H7 (cell line): ENCODE data around the gene TFPI2. TPM values are rescaled to one million over a fixed set of nuclear protein-coding genes. Genes with fewer than 3 reads are reported as not detected.
"Not testable (repeated sequence)": the region's sequence is repeated elsewhere in the genome, so short reads cannot be mapped to it uniquely, and the experiment has no call there.

Experiments
- DNase-seq: peaks from one replicate; pipeline ENCODE4 v3.0.0; 2012
- H3K27me3 ChIP-seq: 2 replicates; pipeline ENCODE4 v1.6.0; 2011; ENCODE audit warnings: mild to moderate bottlenecking, low read length; ENCODE audit not compliant: control insufficient read depth, insufficient read depth
- H3K36me3 ChIP-seq: replicated peaks from 2 replicates; pipeline ENCODE4 v1.5.1; 2011; ENCODE audit warnings: low read length; ENCODE audit not compliant: control insufficient read depth, insufficient read depth
- H3K4me3 ChIP-seq: 2 replicates; pipeline ENCODE4 v1.5.1; 2011; ENCODE audit warnings: low read depth, mild to moderate bottlenecking, control low read depth, low read length, moderate library complexity; ENCODE audit not compliant: insufficient read depth
- total RNA-seq: library from RNA; depleted of rRNA; stranded (reverse); fragments of >200 nt; shearing (Covaris generic); gene quantifications from 2 replicates; pipeline ENCODE4 v1.2.3, GENCODE V29; 2014; rRNA removed

The TFPI2 gene, protein sequence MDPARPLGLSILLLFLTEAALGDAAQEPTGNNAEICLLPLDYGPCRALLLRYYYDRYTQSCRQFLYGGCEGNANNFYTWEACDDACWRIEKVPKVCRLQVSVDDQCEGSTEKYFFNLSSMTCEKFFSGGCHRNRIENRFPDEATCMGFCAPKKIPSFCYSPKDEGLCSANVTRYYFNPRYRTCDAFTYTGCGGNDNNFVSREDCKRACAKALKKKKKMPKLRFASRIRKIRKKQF
- 4.8 and 8.1 TPM in 2 replicates for total RNA-seq

DNA sequence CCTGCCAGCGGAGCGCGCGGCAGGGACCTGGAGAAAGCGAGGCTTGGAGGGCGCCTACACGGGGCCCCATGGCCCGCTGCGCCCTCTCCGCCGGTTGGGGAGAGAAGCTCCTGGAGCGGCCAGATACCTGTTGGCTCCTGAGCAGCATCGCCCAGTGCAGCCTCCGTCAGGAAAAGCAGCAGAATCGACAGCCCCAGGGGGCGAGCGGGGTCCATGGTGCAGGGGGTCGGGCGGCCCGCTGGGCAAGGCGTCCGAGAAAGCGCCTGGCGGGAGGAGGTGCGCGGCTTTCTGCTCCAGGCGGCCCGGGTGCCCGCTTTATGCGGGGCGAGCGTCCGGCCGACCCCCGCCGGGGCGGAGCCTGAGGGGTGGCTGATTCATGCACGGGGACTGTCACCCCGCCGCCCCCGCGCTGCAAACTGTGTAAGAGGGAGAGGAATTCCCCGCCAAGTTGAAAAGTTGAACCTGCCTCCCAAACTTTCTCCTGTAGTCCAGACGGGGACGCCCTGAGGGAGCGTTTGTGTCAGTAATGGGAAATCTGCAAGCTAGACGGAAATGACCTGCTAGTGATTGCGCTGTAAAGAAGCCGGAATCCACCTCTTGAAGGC lies at the start of gene TFPI2:
TFPI2 (minus strand) TSS at position 290 of the 605 bp plus-strand sequence; CDS start at position 215, 75 bp downstream.
- Histone ChIP-seq H3K27me3 (peaks cover 10% of the 10 kb centered on the region), H3K4me3 (peak within 1 kb of the TSS; percentile 74), H3K36me3 (no peaks in the 10 kb centered on the region)
- DNase-seq: peak; percentile 71

DNA sequence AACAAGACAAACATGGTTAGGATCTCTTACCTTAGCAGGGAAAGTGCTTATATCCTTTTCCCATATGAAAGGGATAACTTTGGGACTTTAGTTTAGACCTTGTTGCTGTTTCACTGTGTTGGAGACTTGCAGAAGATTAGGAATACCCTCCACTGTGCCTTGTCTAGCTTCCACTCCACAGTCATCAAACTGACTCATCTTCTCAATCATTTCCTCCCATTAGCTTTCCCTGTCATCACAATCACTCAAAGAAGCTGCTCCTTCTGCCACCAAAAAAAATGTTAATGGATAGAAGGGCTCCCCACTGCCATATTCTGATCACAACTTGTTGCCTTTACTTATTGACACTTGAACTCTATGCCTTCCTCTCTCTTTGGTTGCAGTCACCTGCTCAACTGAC lies 47.7 kb upstream of the TFPI2 start:
- Histone ChIP-seq H3K4me3 (no peak overlapping the region), H3K36me3 (no peaks in the 10 kb centered on the region), H3K27me3 (no peaks in the 10 kb centered on the region)
- no peak for DNase-seq

DNA sequence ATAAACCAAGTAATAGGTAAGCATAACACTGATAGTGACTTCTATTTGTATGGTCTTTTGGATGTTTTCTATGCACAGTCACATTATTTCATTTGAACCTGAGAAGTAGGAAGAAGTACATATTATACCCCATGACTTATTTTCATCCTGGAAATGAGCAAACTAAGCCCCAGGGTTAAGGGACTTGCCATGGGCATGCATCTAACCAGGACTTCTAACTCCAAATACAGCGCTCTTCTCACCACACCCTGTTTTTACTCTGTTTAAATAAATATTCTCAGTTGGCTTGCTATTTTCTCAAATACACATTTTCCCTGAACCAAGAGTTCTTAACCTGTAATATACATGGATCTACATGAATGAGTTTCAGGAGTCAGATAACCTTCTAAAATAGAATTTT lies 47.3 kb upstream of the TFPI2 start:
- no peaks in the 10 kb centered on the region for H3K27me3 ChIP-seq

DNA sequence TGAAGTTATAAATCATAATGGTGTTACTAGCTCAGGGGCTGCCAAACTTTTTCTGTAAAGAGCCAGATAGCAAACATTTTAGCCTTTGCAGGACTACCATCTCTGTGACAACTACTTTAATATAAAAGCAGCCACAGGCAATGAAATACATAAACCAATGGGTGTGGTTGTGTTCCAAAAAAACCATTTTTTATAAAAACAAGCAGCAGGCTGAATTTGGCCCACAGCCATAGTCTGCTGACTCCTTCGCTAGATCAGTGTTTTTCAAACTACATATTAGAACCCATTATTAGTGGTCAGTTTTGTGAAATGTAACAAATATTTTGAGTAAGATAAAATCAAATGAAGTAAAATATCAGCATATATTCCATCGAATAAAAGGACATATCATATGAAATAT lies 44.5 kb upstream of the TFPI2 start:
- Histone ChIP-seq H3K27me3 (no peaks in the 10 kb centered on the region), H3K4me3 (no peak overlapping the region), H3K36me3 (no peaks in the 10 kb centered on the region)
- DNase-seq: no peak

More for the DNA sequence above, 47.3 kb upstream of the TFPI2 start:
- no peak for DNase-seq
- Histone ChIP-seq H3K36me3 (no peaks in the 10 kb centered on the region), H3K4me3 (no peak overlapping the region)

DNA sequence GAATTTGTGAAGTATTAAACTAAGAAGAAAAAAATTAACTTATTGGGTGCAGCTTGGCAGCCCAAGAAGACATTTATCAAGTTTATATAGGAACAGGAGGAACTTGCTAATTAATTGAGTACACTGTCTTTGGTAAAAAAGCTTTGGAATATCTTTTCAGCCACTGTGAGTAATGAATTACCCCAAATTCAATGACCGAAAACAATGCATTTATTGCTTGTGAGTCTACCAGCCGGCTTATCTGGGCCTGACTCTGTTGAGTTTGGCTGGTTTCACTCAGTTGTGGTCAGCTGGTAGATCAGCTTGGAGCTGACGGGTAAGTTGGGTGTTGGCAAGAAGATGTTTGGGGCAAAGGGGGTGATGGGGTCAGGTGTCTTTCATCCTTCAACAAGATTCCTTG lies 42.6 kb upstream of the TFPI2 start:
- H3K27me3 ChIP-seq: no peaks in the 10 kb centered on the region
- DNase-seq: no peak
- no peaks in the 10 kb centered on the region for H3K36me3 ChIP-seq
- no peak overlapping the region for H3K4me3 ChIP-seq

DNA sequence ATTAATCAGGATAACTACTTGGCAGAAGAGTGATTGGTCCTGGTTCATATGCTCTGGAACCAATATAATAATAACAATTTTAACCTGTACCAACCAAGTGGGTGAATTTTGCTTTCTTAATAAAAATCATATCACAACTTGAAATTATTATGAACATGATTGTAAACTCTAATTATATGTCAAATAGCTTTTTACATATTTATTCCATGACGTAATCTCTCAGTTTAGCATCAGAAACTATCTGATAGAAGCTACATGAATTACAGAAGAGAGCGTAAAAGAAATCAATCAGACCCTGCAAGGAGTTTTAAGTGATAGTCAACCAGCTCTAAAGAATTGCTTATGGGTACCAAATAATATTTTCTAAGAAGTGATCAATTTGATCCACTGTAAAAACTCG lies 41.1 kb upstream of the TFPI2 start:
- no peak overlapping the region for H3K4me3 ChIP-seq
- no peaks in the 10 kb centered on the region for H3K36me3 ChIP-seq
- H3K27me3 ChIP-seq: no peaks in the 10 kb centered on the region
- DNase-seq: no peak

DNA sequence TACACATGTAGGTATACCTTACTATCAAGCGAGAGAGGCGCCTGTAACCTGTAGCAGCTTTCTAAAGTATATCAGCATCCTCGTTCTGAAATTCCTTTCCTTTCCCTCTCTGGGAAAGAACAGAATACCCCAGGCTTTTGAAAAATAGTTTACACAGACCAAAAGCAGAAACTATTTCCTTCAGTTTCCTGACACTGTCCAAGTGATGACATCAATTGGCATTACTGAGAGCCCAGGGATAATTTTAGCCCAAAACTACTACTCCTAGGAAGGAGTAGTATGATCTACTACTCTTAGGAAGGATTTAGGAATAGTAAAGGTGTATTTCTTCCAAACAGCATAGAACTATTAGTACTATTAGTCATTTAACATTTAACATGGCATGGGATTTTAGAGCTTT lies 37.0 kb upstream of the TFPI2 start:
- Histone ChIP-seq H3K27me3 (no peaks in the 10 kb centered on the region), H3K36me3 (no peaks in the 10 kb centered on the region), H3K4me3 (no peak overlapping the region)
- DNase-seq: no peak

DNA sequence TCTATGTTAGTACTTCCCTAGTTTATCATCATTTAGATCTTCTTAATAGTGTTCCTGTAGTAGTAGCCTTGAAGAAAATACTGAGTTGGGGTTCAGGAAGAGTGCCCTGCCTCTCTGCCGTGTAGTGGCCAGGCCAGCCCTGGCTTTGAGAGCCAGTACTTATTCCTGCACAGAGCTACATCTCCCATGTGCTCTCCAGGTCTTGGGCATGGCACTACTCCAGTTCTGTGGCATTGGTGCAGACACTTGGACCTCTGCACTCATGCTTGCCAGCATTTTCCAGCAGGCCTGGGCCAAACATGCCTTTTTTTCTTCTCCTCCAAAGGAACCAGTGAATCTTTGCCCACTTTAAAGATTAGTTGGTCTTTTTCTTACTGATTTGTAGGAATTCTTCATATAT lies 36.2 kb upstream of the TFPI2 start:
- DNase-seq: no peak
- Histone ChIP-seq H3K27me3 (no peaks in the 10 kb centered on the region), H3K4me3 (no peak overlapping the region), H3K36me3 (no peaks in the 10 kb centered on the region)

DNA sequence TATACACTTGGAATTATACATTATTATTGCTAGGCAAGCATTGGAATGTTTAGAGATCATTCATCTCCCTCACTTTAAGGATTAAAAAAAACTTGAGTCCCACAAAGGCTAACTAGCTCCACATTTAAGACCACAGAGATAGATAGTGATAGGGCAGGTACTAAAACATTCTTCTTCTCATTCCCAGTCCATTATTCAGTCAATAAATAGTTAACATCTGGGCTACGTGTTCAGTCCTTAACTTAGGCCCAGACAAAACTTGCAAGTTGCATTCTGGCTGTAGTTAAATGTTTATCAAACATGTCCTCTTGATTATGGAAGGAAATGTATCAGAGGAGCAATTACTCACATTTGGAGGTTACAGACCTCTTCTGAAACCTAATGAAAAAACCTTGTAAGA lies 33.4 kb upstream of the TFPI2 start:
- no peak overlapping the region for H3K4me3 ChIP-seq
- H3K27me3 ChIP-seq: no peaks in the 10 kb centered on the region
- no peak for DNase-seq
- no peaks in the 10 kb centered on the region for H3K36me3 ChIP-seq

DNA sequence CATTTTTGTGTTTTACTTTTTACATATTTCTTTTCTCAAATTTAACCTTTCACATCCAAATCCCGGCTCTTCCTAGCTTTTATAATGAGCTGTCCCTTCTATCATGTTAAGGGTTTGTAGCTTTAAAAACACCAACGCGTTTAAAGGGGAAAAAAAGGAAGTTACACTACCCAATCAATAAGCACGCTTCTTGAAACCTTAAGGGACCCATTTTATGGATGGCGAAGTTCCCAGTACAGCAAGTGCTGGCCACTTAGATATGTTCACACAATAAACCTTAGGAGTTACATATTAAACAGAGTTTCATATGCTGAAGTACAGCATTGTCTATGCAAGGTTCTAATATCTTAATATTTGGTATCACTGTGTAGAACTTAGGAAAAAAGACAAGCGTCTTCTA lies 32.7 kb upstream of the TFPI2 start:
- H3K36me3 ChIP-seq: no peaks in the 10 kb centered on the region
- H3K4me3 ChIP-seq: no peak overlapping the region
- no peaks in the 10 kb centered on the region for H3K27me3 ChIP-seq
- DNase-seq: no peak

DNA sequence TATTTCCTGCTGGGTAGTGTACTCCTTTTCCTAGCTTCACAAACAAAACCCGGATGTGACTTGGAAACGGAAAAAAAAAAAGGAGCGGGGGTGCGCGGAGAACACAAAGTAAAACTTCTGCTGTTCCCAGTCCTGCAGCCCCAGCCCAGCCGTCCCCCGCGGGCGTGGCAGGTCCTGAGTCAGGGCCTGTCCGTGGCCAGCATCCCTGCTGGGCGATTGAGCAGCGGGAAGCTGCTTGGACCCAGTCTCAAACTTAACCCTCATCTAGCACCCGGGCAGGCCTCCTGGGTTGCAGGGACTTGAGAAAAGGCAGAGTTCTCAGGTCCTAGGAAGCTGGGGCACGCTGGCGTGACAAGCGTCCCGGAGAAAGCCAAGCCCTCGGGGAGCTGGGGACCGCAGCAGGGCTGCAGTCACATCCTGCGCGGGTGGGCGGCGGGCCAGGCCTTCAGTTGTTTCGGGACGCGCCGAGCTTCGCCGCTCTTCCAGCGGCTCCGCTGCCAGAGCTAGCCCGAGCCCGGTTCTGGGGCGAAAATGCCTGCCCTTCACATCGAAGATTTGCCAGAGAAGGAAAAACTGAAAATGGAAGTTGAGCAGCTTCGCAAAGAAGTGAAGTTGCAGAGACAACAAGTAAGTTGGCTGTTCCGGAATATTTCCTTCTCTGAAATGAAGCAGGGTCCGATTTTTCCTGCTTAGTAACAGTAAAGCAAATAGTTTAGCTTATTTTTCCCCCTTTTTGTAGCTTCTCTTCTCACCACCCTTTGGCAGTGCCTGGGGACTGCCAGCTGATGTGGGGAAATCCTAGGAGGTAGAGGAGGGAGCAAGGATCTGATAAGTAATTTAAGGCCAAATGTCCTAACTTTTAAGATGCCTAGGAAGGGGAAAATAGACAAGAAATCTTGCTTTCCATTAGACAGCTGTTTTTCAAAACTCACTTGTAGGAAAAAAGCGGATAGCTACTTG lies 31.3 kb upstream of the TFPI2 start, which contains the start of gene GNG11:
GNG11 (plus strand) TSS at position 129 of the 960 bp plus-strand sequence; CDS start at position 532, 403 bp downstream.
- Histone ChIP-seq H3K4me3 (peak within 1 kb of the TSS; percentile 58), H3K36me3 (no peaks in the 10 kb centered on the region), H3K27me3 (no peaks in the 10 kb centered on the region)
- peak; percentile 66 for DNase-seq

DNA sequence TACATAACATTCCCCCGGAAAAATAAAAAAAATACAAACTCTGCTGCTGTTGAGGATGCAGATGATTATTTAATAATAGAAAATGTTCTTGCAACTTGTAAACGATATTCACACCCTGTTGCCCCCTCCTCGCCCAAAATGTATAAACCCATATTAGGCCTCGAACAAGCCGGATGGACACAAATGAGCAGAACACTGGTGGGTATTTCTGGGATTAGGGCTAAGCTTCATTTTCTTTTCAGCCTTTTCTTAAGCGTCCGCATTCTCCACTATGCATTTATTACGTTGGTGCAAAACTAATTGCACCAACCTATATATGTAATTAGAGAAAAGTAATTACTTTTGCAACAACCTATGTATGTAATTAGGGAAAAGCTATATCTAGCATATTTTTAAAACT lies 30.6 kb upstream of the TFPI2 start:
- Histone ChIP-seq H3K27me3 (no peaks in the 10 kb centered on the region), H3K36me3 (no peaks in the 10 kb centered on the region), H3K4me3 (no peak overlapping the region; the same call in 1 of the 2 replicates)
- DNase-seq: no peak

DNA sequence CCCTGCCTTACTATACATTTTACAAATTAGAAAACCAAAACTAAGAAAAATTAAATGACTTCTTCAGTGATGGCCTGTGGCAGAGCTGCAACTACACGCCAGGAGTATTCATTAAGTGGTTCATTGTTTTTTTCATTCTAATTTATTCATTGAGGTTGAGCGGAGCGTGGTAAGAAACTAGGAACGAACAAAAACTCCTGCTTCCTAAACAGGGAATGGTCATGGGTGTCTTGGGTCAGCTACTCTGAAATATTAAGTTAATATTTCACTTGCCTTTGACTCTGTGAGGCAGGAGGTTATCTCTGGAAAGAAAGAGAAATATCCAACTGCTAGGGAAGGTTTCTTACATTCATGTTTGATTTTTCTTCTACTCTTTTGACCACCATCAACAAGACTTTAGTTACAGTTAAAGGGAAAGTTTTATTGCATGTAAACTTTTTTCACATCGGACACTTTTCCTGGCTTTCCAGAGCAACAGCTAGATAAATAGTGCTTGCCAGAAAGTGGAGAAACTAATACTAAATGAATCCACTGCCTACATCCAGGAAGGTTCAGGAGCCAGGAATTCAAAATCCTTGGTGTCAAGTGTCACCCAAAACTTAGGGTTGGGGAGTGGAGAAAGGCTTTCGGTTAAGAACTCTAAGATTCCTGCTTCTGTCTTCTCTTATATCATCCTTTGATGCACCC lies 30.1 kb upstream of the TFPI2 start:
- H3K4me3 ChIP-seq: no peak overlapping the region
- no peaks in the 10 kb centered on the region for H3K36me3 ChIP-seq
- H3K27me3 ChIP-seq: no peaks in the 10 kb centered on the region
- DNase-seq: peak; percentile 10

DNA sequence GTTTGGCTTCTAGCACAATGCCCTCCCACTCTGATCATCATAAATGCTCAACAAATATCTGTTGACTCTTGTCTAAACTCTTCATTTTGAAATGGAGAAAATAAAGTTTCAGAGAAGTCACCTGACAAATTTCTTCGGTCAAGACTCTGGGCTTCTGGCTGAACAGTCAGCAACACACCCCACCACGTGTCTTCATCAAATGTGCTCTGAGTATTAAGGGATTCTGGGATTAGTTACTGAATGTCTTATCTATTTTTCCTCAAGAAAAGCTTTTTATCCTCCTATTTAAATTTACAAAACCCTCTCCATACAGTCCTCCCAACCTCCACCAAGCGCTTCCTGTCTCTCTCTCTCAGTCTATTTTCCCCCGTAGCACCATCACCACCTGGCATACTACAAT lies 25.8 kb upstream of the TFPI2 start:
- H3K36me3 ChIP-seq, DNase-seq, H3K4me3 ChIP-seq, H3K27me3 ChIP-seq: not testable (repeated sequence)
